Muscle layer of colon (tissue), 2 donors: Measurements from ENCODE around the gene AGRP.
A peak's percentile ranks its signal among the peaks of the same experiment; 100 is the strongest.

ENCODE experiments used
- H3K27ac ChIP-seq: one replicate; pipeline ENCODE4 v1.7.0; 2013; ENCODE audit warnings: low read depth, mild to moderate bottlenecking, low read length, moderate library complexity
- H3K27me3 ChIP-seq, 2 donors: one replicate each; pipeline ENCODE4 v1.7.0; 2013; ENCODE audit warnings: low read length in 2 of 2, mild to moderate bottlenecking in 2 of 2; ENCODE audit not compliant: insufficient read depth in 2 of 2, control insufficient read depth in 1 of 2
- H3K36me3 ChIP-seq: one replicate; pipeline ENCODE4 v1.7.0; 2013; ENCODE audit warnings: mild to moderate bottlenecking, low read length; ENCODE audit not compliant: insufficient read depth
- H3K4me1 ChIP-seq: one replicate; pipeline ENCODE4 v1.7.0; 2013; ENCODE audit warnings: mild to moderate bottlenecking, low read length; ENCODE audit not compliant: insufficient read depth
- H3K4me3 ChIP-seq, 2 donors: one replicate each; pipeline ENCODE4 v1.7.0; 2013; ENCODE audit warnings: low read length in 2 of 2, low read depth in 1 of 2, mild to moderate bottlenecking in 1 of 2, moderate library complexity in 1 of 2
- H3K9ac ChIP-seq: one replicate; pipeline ENCODE4 v1.7.0; 2013; ENCODE audit warnings: low read length
- H3K9me3 ChIP-seq: one replicate; pipeline ENCODE4 v1.7.0; 2013; ENCODE audit warnings: mild to moderate bottlenecking, low read length
- donor health status: abdominal sarcoma.
- donor health status: Adenocarcinoma of cecum.

The AGRP gene

GRCh38 chr16:67449336-67449735, 34.0 kb downstream of the AGRP start:
- H3K36me3 ChIP-seq = peaks cover 40% of the 10 kb centered on the region
- H3K4me1 ChIP-seq = peaks cover 62% of the 10 kb centered on the region
- H3K4me3 ChIP-seq = no peak overlapping the region
- no peak overlapping the region for H3K9ac ChIP-seq
- H3K27ac ChIP-seq = no peak overlapping the region
- H3K27me3 ChIP-seq = no peaks in the 10 kb centered on the region
- H3K9me3 ChIP-seq = no peaks in the 10 kb centered on the region

- Histone ChIP-seq H3K9me3 (no peaks in the 10 kb centered on the region), H3K27ac (no peak overlapping the region), H3K27me3 (no peaks in the 10 kb centered on the region), H3K4me3 (no peak overlapping the region), H3K9ac (no peak overlapping the region), H3K36me3 (peaks cover 43% of the 10 kb centered on the region), H3K4me1 (peaks cover 69% of the 10 kb centered on the region)
Observed at GRCh38 chr16:67448580-67448979, 34.8 kb downstream of the AGRP start.

GRCh38 chr16:67447508-67448076, 35.8 kb downstream of the AGRP start:
- H3K9ac ChIP-seq = no peak overlapping the region
- peaks cover 79% of the 10 kb centered on the region for H3K4me1 ChIP-seq
- H3K27ac ChIP-seq = peak overlapping the region; percentile 41
- H3K36me3 ChIP-seq = peaks cover 34% of the 10 kb centered on the region
- no peaks in the 10 kb centered on the region for H3K27me3 ChIP-seq
- no peaks in the 10 kb centered on the region for H3K9me3 ChIP-seq
- no peak overlapping the region for H3K4me3 ChIP-seq

- peaks cover 83% of the 10 kb centered on the region for H3K4me1 ChIP-seq
- no peak overlapping the region for H3K9ac ChIP-seq
- peaks cover 31% of the 10 kb centered on the region for H3K36me3 ChIP-seq
Observed at GRCh38 chr16:67446968-67447507, 36.3 kb downstream of the AGRP start.

GRCh38 chr16:67445913-67446907, 37.1 kb downstream of the AGRP start:
- no peaks in the 10 kb centered on the region for H3K27me3 ChIP-seq
- peak overlapping the region; percentile 41 for H3K27ac ChIP-seq
- no peaks in the 10 kb centered on the region for H3K9me3 ChIP-seq
- H3K36me3 ChIP-seq = peaks cover 33% of the 10 kb centered on the region
- H3K9ac ChIP-seq = no peak overlapping the region
- H3K4me3 ChIP-seq = peak overlapping the region in 1 of 2 donors; percentile 15
- peaks cover 88% of the 10 kb centered on the region for H3K4me1 ChIP-seq

More at GRCh38 chr16:67446968-67447507, 36.3 kb downstream of the AGRP start:
- peak overlapping the region in 1 of 2 donors; percentile 15 for H3K4me3 ChIP-seq
- no peaks in the 10 kb centered on the region for H3K9me3 ChIP-seq
- H3K27ac ChIP-seq = peak overlapping the region; percentile 41
- no peaks in the 10 kb centered on the region for H3K27me3 ChIP-seq

- Histone ChIP-seq H3K27ac (peak overlapping the region; percentile 1), H3K4me1 (peaks cover 92% of the 10 kb centered on the region), H3K27me3 (no peaks in the 10 kb centered on the region), H3K9me3 (no peaks in the 10 kb centered on the region), H3K36me3 (peaks cover 36% of the 10 kb centered on the region), H3K4me3 (peak overlapping the region in 1 of 2 donors; percentile 9), H3K9ac (peak overlapping the region; percentile 25)
Observed at GRCh38 chr16:67445441-67445912, 37.9 kb downstream of the AGRP start.

GRCh38 chr16:67445126-67445426, 38.3 kb downstream of the AGRP start:
- no peak overlapping the region for H3K27ac ChIP-seq
- H3K36me3 ChIP-seq = peaks cover 33% of the 10 kb centered on the region
- H3K27me3 ChIP-seq = no peaks in the 10 kb centered on the region
- H3K9ac ChIP-seq = peak overlapping the region; percentile 25
- H3K4me3 ChIP-seq = peak overlapping the region in 1 of 2 donors; percentile 27
- H3K4me1 ChIP-seq = peaks cover 89% of the 10 kb centered on the region
- no peaks in the 10 kb centered on the region for H3K9me3 ChIP-seq

GRCh38 chr16:67444259-67445125, 38.9 kb downstream of the AGRP start:
- H3K27me3 ChIP-seq = no peaks in the 10 kb centered on the region
- H3K9me3 ChIP-seq = no peaks in the 10 kb centered on the region
- peak overlapping the region in 1 of 2 donors; percentile 27 for H3K4me3 ChIP-seq
- H3K36me3 ChIP-seq = peaks cover 28% of the 10 kb centered on the region
- peak overlapping the region; percentile 82 for H3K27ac ChIP-seq
- H3K9ac ChIP-seq = peak overlapping the region; percentile 25
- peaks cover 84% of the 10 kb centered on the region for H3K4me1 ChIP-seq

- Histone ChIP-seq H3K9me3 (no peaks in the 10 kb centered on the region), H3K4me3 (no peak overlapping the region), H3K27ac (peak overlapping the region; percentile 82), H3K27me3 (no peaks in the 10 kb centered on the region), H3K36me3 (peaks cover 26% of the 10 kb centered on the region), H3K4me1 (peaks cover 75% of the 10 kb centered on the region), H3K9ac (no peak overlapping the region)
Observed at GRCh38 chr16:67443265-67443664, 40.1 kb downstream of the AGRP start.

GRCh38 chr16:67442581-67443255, 40.6 kb downstream of the AGRP start:
- H3K27ac ChIP-seq = peak overlapping the region; percentile 82
- peaks cover 72% of the 10 kb centered on the region for H3K4me1 ChIP-seq
- H3K36me3 ChIP-seq = peaks cover 31% of the 10 kb centered on the region
- H3K4me3 ChIP-seq = no peak overlapping the region
- H3K27me3 ChIP-seq = no peaks in the 10 kb centered on the region
- H3K9ac ChIP-seq = peak overlapping the region; percentile 11
- H3K9me3 ChIP-seq = no peaks in the 10 kb centered on the region
